ENCODE data around the gene FIP1L1.

DNA sequence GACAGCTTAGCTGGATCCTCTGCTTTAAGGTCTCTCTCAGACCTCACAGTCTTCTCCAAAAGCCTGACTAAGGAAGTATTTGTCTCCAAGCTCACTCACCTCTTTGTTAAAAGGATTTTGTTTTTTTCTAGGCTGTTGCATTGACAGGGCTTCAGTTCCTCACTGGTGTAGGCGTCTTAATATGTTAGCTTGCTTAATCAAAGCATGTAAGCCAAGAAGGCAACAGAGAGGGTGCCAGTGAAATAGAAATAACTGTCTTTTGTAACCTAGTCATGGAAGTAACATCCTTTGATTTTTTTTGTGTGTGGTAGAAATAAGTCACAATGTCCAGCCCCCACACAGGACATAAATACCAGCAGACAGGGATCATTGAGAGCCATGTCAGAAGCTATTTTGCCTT lies 58.8 kb downstream of the FIP1L1 start:
- TF ChIP-seq, protein P1, sequence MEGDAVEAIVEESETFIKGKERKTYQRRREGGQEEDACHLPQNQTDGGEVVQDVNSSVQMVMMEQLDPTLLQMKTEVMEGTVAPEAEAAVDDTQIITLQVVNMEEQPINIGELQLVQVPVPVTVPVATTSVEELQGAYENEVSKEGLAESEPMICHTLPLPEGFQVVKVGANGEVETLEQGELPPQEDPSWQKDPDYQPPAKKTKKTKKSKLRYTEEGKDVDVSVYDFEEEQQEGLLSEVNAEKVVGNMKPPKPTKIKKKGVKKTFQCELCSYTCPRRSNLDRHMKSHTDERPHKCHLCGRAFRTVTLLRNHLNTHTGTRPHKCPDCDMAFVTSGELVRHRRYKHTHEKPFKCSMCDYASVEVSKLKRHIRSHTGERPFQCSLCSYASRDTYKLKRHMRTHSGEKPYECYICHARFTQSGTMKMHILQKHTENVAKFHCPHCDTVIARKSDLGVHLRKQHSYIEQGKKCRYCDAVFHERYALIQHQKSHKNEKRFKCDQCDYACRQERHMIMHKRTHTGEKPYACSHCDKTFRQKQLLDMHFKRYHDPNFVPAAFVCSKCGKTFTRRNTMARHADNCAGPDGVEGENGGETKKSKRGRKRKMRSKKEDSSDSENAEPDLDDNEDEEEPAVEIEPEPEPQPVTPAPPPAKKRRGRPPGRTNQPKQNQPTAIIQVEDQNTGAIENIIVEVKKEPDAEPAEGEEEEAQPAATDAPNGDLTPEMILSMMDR (IDR thresholded peaks at IDR 0.05), result no peak
- TF ChIP-seq POLR2A (IDR thresholded peaks at IDR 0.05), result no peak
